Measurements from ENCODE around the gene CAVIN1.

- TF ChIP-seq POLR2A (IDR thresholded peaks at IDR 0.05) (no peak), CTCF (IDR thresholded peaks at IDR 0.05 in 8 of 11, conservative IDR thresholded peaks at IDR 0.05 in 3 of 11) (no peak), POLR2AphosphoS5 (IDR thresholded peaks at IDR 0.05) (no peak)
Observed at GRCh38 chr17:42459801-42460281, 36.8 kb upstream of the CAVIN1 start.
